Bronchial epithelial cell (primary cell): ENCODE measurements around the gene HMCN2. TPM values are rescaled to one million over a fixed set of nuclear protein-coding genes. Genes with fewer than 3 reads are reported as not detected.

Experiments
- DNase-seq: peaks from one replicate; pipeline ENCODE4 v3.0.0-alpha.2; 2010; ENCODE audit warnings: low read depth
- FAIRE-seq: peaks from 2 replicates; lab custom pipeline; 2011; peaks lifted over from hg19 to GRCh38; lab: Jason Lieb, UNC
- H3K27me3 ChIP-seq: 2 replicates; pipeline ENCODE4 v1.5.1; 2011; ENCODE audit warnings: low read length; ENCODE audit not compliant: control insufficient read depth, insufficient read depth
- H3K36me3 ChIP-seq: 2 replicates; pipeline ENCODE4 v1.5.1; 2011; ENCODE audit warnings: low read length; ENCODE audit not compliant: control insufficient read depth, insufficient read depth
- H3K4me3 ChIP-seq: 2 replicates; pipeline ENCODE4 v1.5.1; 2011; ENCODE audit warnings: mild to moderate bottlenecking, low read depth, low read length, control low read depth
- CTCF ChIP-seq: IDR thresholded peaks from 2 replicates; pipeline ENCODE4 v1.5.1; 2011; ENCODE audit warnings: mild to moderate bottlenecking, moderate library complexity, low read length, control low read depth, inconsistent platforms; ENCODE audit not compliant: insufficient read depth, severe bottlenecking
- total RNA-seq: library from RNA; depleted of rRNA; stranded (reverse); fragments of >200 nt; gene quantifications from 2 replicates; pipeline ENCODE4 v1.2.1, GENCODE V29; 2014

Gene HMCN2
- total RNA-seq, 1 donor from 2014 or later, result under 0.01 TPM

- no peak for FAIRE-seq
- peaks cover 12% of the 10 kb centered on the region for H3K27me3 ChIP-seq
Measured at GRCh38 chr9:130330202-130330862, 64.8 kb downstream of the HMCN2 start.

GRCh38 chr9:130331061-130331460 is 65.5 kb downstream of the HMCN2 start:
- peaks cover 12% of the 10 kb centered on the region for H3K27me3 ChIP-seq

More at GRCh38 chr9:130330202-130330862, 64.8 kb downstream of the HMCN2 start:
- peak; percentile 51 for DNase-seq
- H3K4me3 ChIP-seq, result no peak overlapping the region
- no peak for TF ChIP-seq CTCF
- no peaks in the 10 kb centered on the region for H3K36me3 ChIP-seq

GRCh38 chr9:130331573-130331972 is 66.0 kb downstream of the HMCN2 start:
- H3K27me3 ChIP-seq, result peaks cover 12% of the 10 kb centered on the region

More at GRCh38 chr9:130331061-130331460, 65.5 kb downstream of the HMCN2 start:
- FAIRE-seq (no peak), DNase-seq (no peak)
- TF ChIP-seq CTCF, result no peak
- H3K4me3 ChIP-seq, result no peak overlapping the region
- H3K36me3 ChIP-seq, result no peaks in the 10 kb centered on the region

GRCh38 chr9:130332384-130332926 is 66.9 kb downstream of the HMCN2 start:
- Histone ChIP-seq H3K4me3 (no peak overlapping the region), H3K27me3 (peaks cover 10% of the 10 kb centered on the region), H3K36me3 (no peaks in the 10 kb centered on the region)
- DNase-seq, result no peak
- TF ChIP-seq CTCF, result no peak
- FAIRE-seq, result no peak

More at GRCh38 chr9:130331573-130331972, 66.0 kb downstream of the HMCN2 start:
- FAIRE-seq, result no peak
- DNase-seq, result peak; percentile 20
- no peak overlapping the region for H3K4me3 ChIP-seq
- TF ChIP-seq CTCF, result no peak
- H3K36me3 ChIP-seq, result no peaks in the 10 kb centered on the region

- DNase-seq (no peak), FAIRE-seq (no peak)
- H3K4me3 ChIP-seq, result no peak overlapping the region
- peaks cover 7% of the 10 kb centered on the region for H3K27me3 ChIP-seq
- H3K36me3 ChIP-seq, result no peaks in the 10 kb centered on the region
- no peak for TF ChIP-seq CTCF
Measured at GRCh38 chr9:130333041-130333711, 67.6 kb downstream of the HMCN2 start.
